OCI-LY3 (cell line): Measurements from ENCODE around the gene BOD1.

Experiments
- H2AFZ ChIP-seq: fragments of 200-600, 300-600 bp; shearing (Covaris generic); 2 replicates; pipeline ENCODE4 v1.6.0; 2014; ENCODE audit warnings: antibody characterized with exemption, low read depth, low read length
- H3K27ac ChIP-seq: fragments of 200-600, 300-600 bp; sonication (generic); 2 replicates; pipeline ENCODE4 v1.5.1; 2014; ENCODE audit warnings: mild to moderate bottlenecking, low read length, moderate library complexity, mixed read lengths
- H3K27me3 ChIP-seq: fragments of 200-600, 300-600 bp; sonication (generic); 2 replicates; pipeline ENCODE4 v1.6.1; 2014; ENCODE audit warnings: low read depth, low read length, mixed read lengths
- H3K36me3 ChIP-seq: fragments of 200-600, 300-600 bp; sonication (generic); replicated peaks from 2 replicates; pipeline ENCODE3; 2014; ENCODE audit warnings: low read depth, low read length, mixed read lengths
- H3K4me1 ChIP-seq: fragments of 300-600, 200-600 bp; sonication (generic); 2 replicates; pipeline ENCODE4 v1.6.1; 2014; ENCODE audit warnings: low read length, mixed read lengths
- H3K4me2 ChIP-seq: fragments of 200-600, 300-600 bp; sonication (generic); 2 replicates; pipeline ENCODE4 v1.6.1; 2014; ENCODE audit warnings: low read length, mixed read lengths
- H3K4me3 ChIP-seq: fragments of 300-600, 200-600 bp; sonication (generic); 2 replicates; pipeline ENCODE4 v1.5.1; 2014; ENCODE audit warnings: antibody characterized with exemption, mild to moderate bottlenecking, low read length, moderate library complexity
- H3K79me2 ChIP-seq: fragments of 300-600, 200-600 bp; shearing (Covaris generic); 2 replicates; pipeline ENCODE4 v1.6.1; 2014; ENCODE audit warnings: mild to moderate bottlenecking, low read length, mixed read lengths
- H3K9ac ChIP-seq: fragments of 300-600, 200-600 bp; shearing (Covaris generic); 2 replicates; pipeline ENCODE4 v1.6.0; 2014; ENCODE audit warnings: mild to moderate bottlenecking, low read length, moderate library complexity
- H3K9me3 ChIP-seq: fragments of 200-600, 300-600 bp; shearing (Covaris generic); 2 replicates; pipeline ENCODE4 v1.6.1; 2014; ENCODE audit warnings: low read length, mixed read lengths; ENCODE audit not compliant: insufficient read depth
- H4K20me1 ChIP-seq: fragments of 200-600, 300-600 bp; sonication (generic); 2 replicates; pipeline ENCODE4 v1.6.1; 2016; ENCODE audit warnings: low read length, mixed read lengths; ENCODE audit not compliant: insufficient read depth
- CTCF ChIP-seq: fragments of 200-600, 300-600 bp; sonication (generic); IDR thresholded peaks from 2 replicates; pipeline ENCODE4 v1.5.1; 2014; ENCODE audit warnings: antibody characterized with exemption, low read length, low read depth
- EZH2phosphoT487 ChIP-seq: fragments of 200-600 bp; shearing (Covaris generic); IDR thresholded peaks from 2 replicates; pipeline ENCODE4 v1.6.1; 2018; ENCODE audit warnings: antibody characterized with exemption, mixed run types, low read depth

Gene BOD1

DNA sequence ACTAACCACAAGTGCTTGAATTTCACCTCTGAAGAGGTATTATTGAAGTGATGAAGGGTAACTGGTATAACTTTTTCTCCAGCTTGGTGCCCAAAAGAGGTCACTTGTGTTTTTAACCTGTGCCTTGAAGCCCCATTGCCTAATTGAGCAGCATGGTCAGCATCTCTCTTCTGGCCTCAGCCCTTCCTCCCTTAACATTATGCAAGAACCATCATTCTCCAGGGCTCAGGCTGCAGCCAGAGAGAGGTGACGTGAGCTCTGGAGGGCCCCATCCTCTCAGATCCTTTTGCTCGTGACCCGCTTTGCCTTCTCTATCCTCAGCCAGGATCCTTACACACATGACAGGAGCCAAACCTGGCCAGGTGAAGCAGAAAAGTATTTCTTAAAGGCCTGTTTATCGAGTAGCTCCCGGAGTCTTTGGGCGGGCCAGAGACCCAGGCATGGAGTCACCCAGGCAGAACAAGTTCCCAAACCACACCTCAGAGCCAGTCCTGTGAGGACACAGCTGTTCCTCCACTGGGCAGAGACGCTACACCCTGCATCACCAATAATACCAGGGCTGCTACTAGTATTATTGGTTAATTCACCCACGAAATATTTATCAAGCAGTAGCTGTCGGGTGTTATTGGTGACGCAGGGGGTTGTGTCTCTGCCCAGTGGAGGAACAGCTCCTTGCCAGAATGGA, 29.6 kb upstream of the BOD1 start:
- no peaks in the 10 kb centered on the region for H3K9me3 ChIP-seq
- H3K79me2 ChIP-seq, result no peaks in the 10 kb centered on the region
- no peak overlapping the region for H3K9ac ChIP-seq
- no peaks in the 10 kb centered on the region for H3K27me3 ChIP-seq
- no peak overlapping the region for H3K4me3 ChIP-seq
- no peaks in the 10 kb centered on the region for H4K20me1 ChIP-seq
- TF ChIP-seq CTCF (no peak), EZH2phosphoT487 (no peak)
- H3K4me1 ChIP-seq, result peaks cover 20% of the 10 kb centered on the region
- H2AFZ ChIP-seq, result no peak overlapping the region
- no peak overlapping the region for H3K4me2 ChIP-seq
- H3K27ac ChIP-seq, result no peak overlapping the region
- H3K36me3 ChIP-seq, result no peaks in the 10 kb centered on the region

DNA sequence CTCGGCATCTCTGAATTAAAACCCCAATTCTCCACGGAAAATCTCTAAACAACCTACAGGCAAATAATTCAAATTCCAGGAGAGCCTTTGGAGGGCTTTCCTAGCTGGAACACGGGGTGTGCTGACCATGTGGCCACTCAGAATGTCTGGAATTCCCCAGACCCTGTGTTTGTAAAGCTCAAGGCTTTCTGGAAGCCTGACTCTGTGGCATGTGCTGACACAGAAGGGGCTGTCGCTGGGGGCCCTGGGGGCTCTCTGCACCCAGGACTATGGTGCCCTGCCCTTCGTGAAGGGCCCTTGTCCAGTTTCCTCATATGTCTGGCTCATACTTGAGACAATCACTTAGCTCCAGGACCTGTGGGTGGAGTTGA, 29.0 kb upstream of the BOD1 start:
- H3K27ac ChIP-seq, result no peak overlapping the region
- TF ChIP-seq EZH2phosphoT487 (no peak), CTCF (no peak)

DNA sequence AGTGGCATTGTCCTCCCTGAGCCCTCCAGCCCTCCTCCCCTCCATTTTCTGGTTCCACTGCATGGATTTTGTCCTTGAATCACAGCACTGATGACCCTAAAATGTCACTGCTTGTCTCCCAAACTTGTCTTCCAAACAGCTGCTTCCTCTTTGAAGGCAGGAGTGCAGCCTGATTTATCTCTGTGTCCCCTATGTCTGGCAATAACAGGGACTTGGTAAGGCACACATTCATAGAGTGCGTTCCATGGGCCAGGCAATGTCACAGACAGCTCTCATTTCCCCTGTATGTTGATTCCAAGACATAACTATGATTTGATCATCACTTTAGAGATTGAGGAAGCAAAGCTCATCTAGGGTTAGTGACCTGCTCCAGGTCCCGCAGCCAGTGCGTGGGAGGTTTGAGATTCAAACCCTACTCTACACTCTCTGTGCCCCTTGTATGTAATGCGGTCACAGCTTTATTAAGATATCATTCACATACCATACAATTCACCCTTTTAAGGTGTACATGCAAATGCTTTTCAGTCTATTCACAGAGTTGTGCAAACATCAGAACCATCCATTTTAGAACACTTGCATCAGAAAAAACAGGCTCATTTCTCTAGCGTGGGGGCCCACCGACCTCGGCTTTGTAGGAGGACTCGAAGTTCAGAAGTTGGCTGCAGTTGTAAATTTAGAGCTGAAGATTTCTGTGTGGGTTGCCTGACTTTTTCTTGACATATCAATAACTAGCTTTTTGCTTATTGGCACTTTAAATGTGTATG, 28.4 kb upstream of the BOD1 start:
- Histone ChIP-seq H3K27ac (no peak overlapping the region), H3K9ac (no peak overlapping the region), H3K79me2 (no peaks in the 10 kb centered on the region), H3K4me3 (no peak overlapping the region), H3K27me3 (no peaks in the 10 kb centered on the region), H3K36me3 (no peaks in the 10 kb centered on the region), H3K4me2 (no peak overlapping the region; the same call in 1 of the 2 replicates), H2AFZ (no peak overlapping the region), H3K4me1 (peaks cover 20% of the 10 kb centered on the region), H4K20me1 (no peaks in the 10 kb centered on the region), H3K9me3 (no peaks in the 10 kb centered on the region)
- no peak for TF ChIP-seq CTCF
- no peak for TF ChIP-seq EZH2phosphoT487

More for the DNA sequence above, 29.0 kb upstream of the BOD1 start:
- H4K20me1 ChIP-seq, result no peaks in the 10 kb centered on the region
- no peak overlapping the region for H3K9ac ChIP-seq
- H3K9me3 ChIP-seq, result no peaks in the 10 kb centered on the region
- no peaks in the 10 kb centered on the region for H3K36me3 ChIP-seq
- H3K27me3 ChIP-seq, result no peaks in the 10 kb centered on the region
- H2AFZ ChIP-seq, result no peak overlapping the region
- H3K4me1 ChIP-seq, result peaks cover 20% of the 10 kb centered on the region
- no peak overlapping the region for H3K4me2 ChIP-seq
- no peak overlapping the region for H3K4me3 ChIP-seq
- no peaks in the 10 kb centered on the region for H3K79me2 ChIP-seq

DNA sequence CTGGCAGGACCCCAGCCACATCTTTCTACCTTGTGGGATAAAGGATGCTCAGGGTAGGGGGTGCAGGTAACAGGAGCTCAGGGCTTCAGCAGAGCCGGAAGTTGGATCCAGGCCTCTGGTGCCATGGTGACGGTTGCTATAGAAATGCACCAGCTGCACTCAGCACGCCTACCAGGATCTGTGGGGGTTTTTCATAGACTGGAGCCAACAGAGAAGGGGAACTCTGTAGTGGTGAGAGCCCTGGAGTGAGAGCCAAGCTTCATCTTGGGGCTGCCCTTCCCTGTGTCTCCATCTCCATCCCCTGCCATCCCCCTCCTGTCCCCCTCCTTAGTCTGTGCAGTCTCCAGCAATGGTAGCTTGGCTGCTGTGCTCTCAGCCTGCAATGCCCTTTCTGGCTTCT, 27.5 kb upstream of the BOD1 start:
- H2AFZ ChIP-seq, result no peak overlapping the region
- TF ChIP-seq CTCF, result no peak
- no peak for TF ChIP-seq EZH2phosphoT487
- no peaks in the 10 kb centered on the region for H3K9me3 ChIP-seq
- no peak overlapping the region for H3K9ac ChIP-seq
- no peak overlapping the region for H3K27ac ChIP-seq
- H4K20me1 ChIP-seq, result no peaks in the 10 kb centered on the region
- H3K36me3 ChIP-seq, result no peaks in the 10 kb centered on the region
- H3K4me1 ChIP-seq, result peaks cover 20% of the 10 kb centered on the region
- peak overlapping the region; percentile 22 for H3K4me2 ChIP-seq
- no peaks in the 10 kb centered on the region for H3K27me3 ChIP-seq
- H3K79me2 ChIP-seq, result no peaks in the 10 kb centered on the region
- H3K4me3 ChIP-seq, result no peak overlapping the region
